ENCODE data around the gene FAM163B.
A peak's percentile ranks its signal among the peaks of the same experiment; 100 is the strongest.

Gene FAM163B

GRCh38 chr9:133616643-133617405 is 7.6 kb upstream of the FAM163B start:
- Histone ChIP-seq H3K4me3 (ENCODE audit: insufficient read depth, low read depth, low read length) (no peak overlapping the region), H3K4me1 (ENCODE audit: control insufficient read depth, insufficient read depth, low read length) (peaks cover 8% of the 10 kb centered on the region), H3K27ac (ENCODE audit: insufficient read depth, low read depth, low read length, poor library complexity, severe bottlenecking) (no peak overlapping the region), H3K36me3 (ENCODE audit: control insufficient read depth, insufficient read depth, low read length) (no peaks in the 10 kb centered on the region), H3K27me3 (ENCODE audit: control insufficient read depth, insufficient read depth, low read length, poor library complexity, severe bottlenecking) (no peaks in the 10 kb centered on the region), H3K9me3 (ENCODE audit: control insufficient read depth, low read length) (no peaks in the 10 kb centered on the region)
- 89 to 90% methylated on average over 13 of the region's 13 CpGs for WGBS, 2 experiments

DNA sequence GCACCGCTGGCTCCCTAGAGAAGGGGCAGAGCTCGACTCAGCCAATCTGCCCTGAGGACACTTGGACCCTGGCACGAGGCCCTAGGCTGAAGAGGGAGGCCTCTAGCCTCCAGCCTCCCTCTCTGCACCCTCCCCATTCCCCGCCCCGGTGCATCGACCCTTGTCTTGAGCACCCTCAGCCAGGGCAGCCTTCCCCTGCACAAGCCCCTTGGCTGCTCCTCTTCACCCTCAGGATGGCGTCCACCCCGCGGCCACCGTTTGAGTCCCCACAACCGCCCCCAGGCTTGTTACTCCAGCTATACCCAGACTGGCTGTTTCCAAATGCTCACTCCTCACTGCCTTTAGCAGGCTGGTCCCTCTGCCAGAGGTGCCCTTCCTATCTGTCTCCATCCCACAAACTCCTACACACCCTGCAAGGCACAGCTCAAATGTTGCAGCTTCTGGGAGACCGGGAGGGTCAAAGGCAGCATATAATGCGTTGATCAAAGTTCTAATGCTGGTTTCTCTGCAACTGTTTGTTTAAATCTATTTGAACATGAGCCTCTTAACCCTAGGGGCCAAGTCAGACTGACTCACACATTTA is 6.5 kb upstream of the FAM163B start:
- WGBS, 2 experiments: 87 to 88% methylated on average over 13 of the region's 13 CpGs
- H3K36me3 ChIP-seq (ENCODE audit: control insufficient read depth, insufficient read depth, low read length): no peaks in the 10 kb centered on the region
- H3K4me3 ChIP-seq (ENCODE audit: insufficient read depth, low read depth, low read length): no peak overlapping the region
- no peaks in the 10 kb centered on the region for H3K9me3 ChIP-seq (ENCODE audit: control insufficient read depth, low read length)
- H3K27me3 ChIP-seq (ENCODE audit: control insufficient read depth, insufficient read depth, low read length, poor library complexity, severe bottlenecking): peaks cover 6% of the 10 kb centered on the region
- peaks cover 8% of the 10 kb centered on the region for H3K4me1 ChIP-seq (ENCODE audit: control insufficient read depth, insufficient read depth, low read length)
- H3K27ac ChIP-seq (ENCODE audit: insufficient read depth, low read depth, low read length, poor library complexity, severe bottlenecking): no peak overlapping the region

DNA sequence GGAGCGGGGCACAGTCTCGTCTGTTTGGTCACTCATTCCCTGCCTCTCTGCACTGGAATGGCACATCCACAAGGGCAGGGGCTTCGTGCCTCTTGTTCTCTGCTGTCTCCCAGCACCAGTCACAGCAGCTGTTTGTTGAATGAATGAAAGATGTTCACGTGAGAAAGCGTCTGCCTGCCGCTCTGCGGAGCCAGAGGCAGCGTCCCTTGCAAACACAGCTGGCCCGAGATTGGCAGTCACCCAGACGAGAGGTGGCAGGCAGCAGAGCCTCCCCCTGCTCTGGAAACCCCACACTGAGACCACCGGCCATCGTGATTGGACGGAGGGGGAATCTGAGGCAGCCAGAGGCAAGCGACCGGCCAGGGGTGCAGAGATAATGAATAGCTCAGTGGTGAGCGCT is 6.0 kb upstream of the FAM163B start:
- no peak overlapping the region for H3K27ac ChIP-seq (ENCODE audit: insufficient read depth, low read depth, low read length, poor library complexity, severe bottlenecking)
- peaks cover 8% of the 10 kb centered on the region for H3K4me1 ChIP-seq (ENCODE audit: control insufficient read depth, insufficient read depth, low read length)
- peaks cover 11% of the 10 kb centered on the region for H3K27me3 ChIP-seq (ENCODE audit: control insufficient read depth, insufficient read depth, low read length, poor library complexity, severe bottlenecking)
- H3K36me3 ChIP-seq (ENCODE audit: control insufficient read depth, insufficient read depth, low read length): no peaks in the 10 kb centered on the region
- 68 to 69% methylated on average over 16 of the region's 16 CpGs for WGBS, 2 experiments
- H3K4me3 ChIP-seq (ENCODE audit: insufficient read depth, low read depth, low read length): no peak overlapping the region
- no peaks in the 10 kb centered on the region for H3K9me3 ChIP-seq (ENCODE audit: control insufficient read depth, low read length)

GRCh38 chr9:133614678-133615077 is 5.5 kb upstream of the FAM163B start:
- H3K4me3 ChIP-seq (ENCODE audit: insufficient read depth, low read depth, low read length): no peak overlapping the region
- H3K27ac ChIP-seq (ENCODE audit: insufficient read depth, low read depth, low read length, poor library complexity, severe bottlenecking): no peak overlapping the region
- peaks cover 11% of the 10 kb centered on the region for H3K4me1 ChIP-seq (ENCODE audit: control insufficient read depth, insufficient read depth, low read length)
- no peaks in the 10 kb centered on the region for H3K36me3 ChIP-seq (ENCODE audit: control insufficient read depth, insufficient read depth, low read length)
- H3K27me3 ChIP-seq (ENCODE audit: control insufficient read depth, insufficient read depth, low read length, poor library complexity, severe bottlenecking): peaks cover 16% of the 10 kb centered on the region
- H3K9me3 ChIP-seq (ENCODE audit: control insufficient read depth, low read length): no peaks in the 10 kb centered on the region
- WGBS, 2 experiments: 71 to 76% methylated on average over 5 of the region's 5 CpGs

- Histone ChIP-seq H3K36me3 (ENCODE audit: control insufficient read depth, insufficient read depth, low read length) (no peaks in the 10 kb centered on the region), H3K27me3 (ENCODE audit: control insufficient read depth, insufficient read depth, low read length, poor library complexity, severe bottlenecking) (peaks cover 22% of the 10 kb centered on the region), H3K9me3 (ENCODE audit: control insufficient read depth, low read length) (no peaks in the 10 kb centered on the region), H3K4me1 (ENCODE audit: control insufficient read depth, insufficient read depth, low read length) (peaks cover 14% of the 10 kb centered on the region), H3K4me3 (ENCODE audit: insufficient read depth, low read depth, low read length) (no peak overlapping the region), H3K27ac (ENCODE audit: insufficient read depth, low read depth, low read length, poor library complexity, severe bottlenecking) (no peak overlapping the region)
- 87% methylated on average over 10 of the region's 10 CpGs for WGBS, 2 experiments
Measured at GRCh38 chr9:133614056-133614455, 4.9 kb upstream of the FAM163B start.

DNA sequence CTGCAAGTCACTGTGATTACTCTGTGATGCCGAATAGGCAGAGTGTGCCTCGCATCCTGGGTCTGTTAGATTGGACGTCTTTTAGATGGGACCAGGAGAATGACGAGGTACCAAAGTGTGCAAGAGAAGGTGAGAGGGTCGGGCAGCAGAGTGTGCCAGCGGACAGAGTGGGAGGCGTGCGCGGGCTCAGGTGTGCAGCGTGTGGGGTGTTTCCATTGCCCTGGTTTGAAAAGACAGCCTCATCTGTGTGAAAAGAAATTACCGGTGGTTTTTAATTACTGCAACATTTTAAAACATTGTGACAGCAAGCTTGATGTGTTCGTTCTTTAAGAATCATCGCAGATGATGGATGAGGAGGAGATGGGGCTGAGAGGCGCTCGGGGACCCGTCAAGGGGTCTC is 4.2 kb upstream of the FAM163B start:
- Histone ChIP-seq H3K4me3 (ENCODE audit: insufficient read depth, low read depth, low read length) (no peak overlapping the region), H3K27me3 (ENCODE audit: control insufficient read depth, insufficient read depth, low read length, poor library complexity, severe bottlenecking) (peaks cover 29% of the 10 kb centered on the region), H3K4me1 (ENCODE audit: control insufficient read depth, insufficient read depth, low read length) (peaks cover 14% of the 10 kb centered on the region), H3K9me3 (ENCODE audit: control insufficient read depth, low read length) (no peaks in the 10 kb centered on the region), H3K27ac (ENCODE audit: insufficient read depth, low read depth, low read length, poor library complexity, severe bottlenecking) (no peak overlapping the region), H3K36me3 (ENCODE audit: control insufficient read depth, insufficient read depth, low read length) (no peaks in the 10 kb centered on the region)
- 93 to 94% methylated on average over 16 of the region's 16 CpGs for WGBS, 2 experiments

GRCh38 chr9:133612816-133613215 is 3.6 kb upstream of the FAM163B start:
- Histone ChIP-seq H3K27me3 (ENCODE audit: control insufficient read depth, insufficient read depth, low read length, poor library complexity, severe bottlenecking) (peaks cover 35% of the 10 kb centered on the region), H3K27ac (ENCODE audit: insufficient read depth, low read depth, low read length, poor library complexity, severe bottlenecking) (no peak overlapping the region), H3K36me3 (ENCODE audit: control insufficient read depth, insufficient read depth, low read length) (no peaks in the 10 kb centered on the region), H3K9me3 (ENCODE audit: control insufficient read depth, low read length) (no peaks in the 10 kb centered on the region), H3K4me1 (ENCODE audit: control insufficient read depth, insufficient read depth, low read length) (peaks cover 14% of the 10 kb centered on the region), H3K4me3 (ENCODE audit: insufficient read depth, low read depth, low read length) (no peak overlapping the region)
- WGBS, 2 experiments: 93 to 95% methylated on average over 8 of the region's 8 CpGs

GRCh38 chr9:133612051-133612450 is 2.9 kb upstream of the FAM163B start:
- H3K36me3 ChIP-seq (ENCODE audit: control insufficient read depth, insufficient read depth, low read length): no peaks in the 10 kb centered on the region
- 91 to 92% methylated on average over 9 of the region's 9 CpGs for WGBS, 2 experiments
- peaks cover 42% of the 10 kb centered on the region for H3K27me3 ChIP-seq (ENCODE audit: control insufficient read depth, insufficient read depth, low read length, poor library complexity, severe bottlenecking)
- H3K4me1 ChIP-seq (ENCODE audit: control insufficient read depth, insufficient read depth, low read length): peaks cover 14% of the 10 kb centered on the region
- no peak overlapping the region for H3K4me3 ChIP-seq (ENCODE audit: insufficient read depth, low read depth, low read length)
- no peaks in the 10 kb centered on the region for H3K9me3 ChIP-seq (ENCODE audit: control insufficient read depth, low read length)
- no peak overlapping the region for H3K27ac ChIP-seq (ENCODE audit: insufficient read depth, low read depth, low read length, poor library complexity, severe bottlenecking)

DNA sequence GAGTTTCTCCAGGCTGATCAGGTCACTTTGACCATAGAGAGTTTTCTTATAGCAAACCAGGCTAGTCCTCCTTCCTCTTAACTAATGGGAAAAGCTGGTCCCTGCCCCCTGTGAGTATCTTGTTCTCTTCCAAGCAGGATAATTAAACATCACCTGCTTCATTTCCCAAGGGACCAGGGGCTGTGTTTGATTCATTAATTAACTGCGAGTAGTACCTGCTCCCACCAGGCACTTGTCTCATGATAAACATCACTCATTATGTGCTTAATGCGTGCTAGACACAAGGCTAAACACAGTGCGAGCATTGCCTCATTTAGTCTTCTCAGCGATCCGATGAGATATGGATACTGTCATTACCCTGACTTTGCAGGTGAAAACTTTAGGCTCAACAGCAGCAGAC is 1.7 kb upstream of the FAM163B start:
- H3K27me3 ChIP-seq (ENCODE audit: control insufficient read depth, insufficient read depth, low read length, poor library complexity, severe bottlenecking): peaks cover 48% of the 10 kb centered on the region
- H3K9me3 ChIP-seq (ENCODE audit: control insufficient read depth, low read length): no peaks in the 10 kb centered on the region
- H3K36me3 ChIP-seq (ENCODE audit: control insufficient read depth, insufficient read depth, low read length): no peaks in the 10 kb centered on the region

DNA sequence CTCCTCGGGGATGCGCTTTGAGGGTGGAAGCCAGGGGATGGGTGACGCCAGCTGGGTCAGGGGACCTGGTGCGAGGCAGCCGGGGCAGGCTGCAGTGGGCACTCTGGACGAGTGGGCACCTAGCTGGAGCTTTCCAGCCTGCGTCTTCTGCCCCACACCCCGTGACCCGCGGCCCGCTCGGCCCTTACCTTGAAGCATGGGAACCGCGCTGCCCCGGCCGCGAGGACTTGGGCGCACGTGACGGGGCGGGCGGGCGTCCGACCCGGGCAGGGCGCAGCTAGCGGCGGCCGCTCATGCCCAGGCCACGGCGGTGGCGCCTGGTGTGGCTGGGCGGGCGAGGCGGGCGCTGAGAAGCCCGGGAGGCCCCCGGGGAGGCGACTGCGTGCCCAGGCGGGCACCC is 300 bp downstream of the FAM163B start:
- Histone ChIP-seq H3K27me3 (ENCODE audit: control insufficient read depth, insufficient read depth, low read length, poor library complexity, severe bottlenecking) (peaks cover 48% of the 10 kb centered on the region), H3K27ac (ENCODE audit: insufficient read depth, low read depth, low read length, poor library complexity, severe bottlenecking) (no peak overlapping the region), H3K36me3 (ENCODE audit: control insufficient read depth, insufficient read depth, low read length) (no peaks in the 10 kb centered on the region), H3K9me3 (ENCODE audit: control insufficient read depth, low read length) (no peaks in the 10 kb centered on the region), H3K4me1 (ENCODE audit: control insufficient read depth, insufficient read depth, low read length) (peaks cover 6% of the 10 kb centered on the region), H3K4me3 (ENCODE audit: insufficient read depth, low read depth, low read length) (peak overlapping the region; percentile 27)
- WGBS, 2 experiments: 14% methylated on average over 41 of the region's 41 CpGs

More for the DNA sequence above, 1.7 kb upstream of the FAM163B start:
- H3K27ac ChIP-seq (ENCODE audit: insufficient read depth, low read depth, low read length, poor library complexity, severe bottlenecking): no peak overlapping the region
- H3K4me3 ChIP-seq (ENCODE audit: insufficient read depth, low read depth, low read length): no peak overlapping the region
- peaks cover 14% of the 10 kb centered on the region for H3K4me1 ChIP-seq (ENCODE audit: control insufficient read depth, insufficient read depth, low read length)
- WGBS, 2 experiments: 93% methylated on average over 5 of the region's 5 CpGs
